ENCODE results near the gene NMNAT2. TPM values are rescaled to one million over a fixed set of nuclear protein-coding genes. Genes with fewer than 3 reads are reported as not detected.

NMNAT2 gene
- total and polyA plus RNA-seq, 3 donors from 2014 or later = 23.6 to 52.0 (median 45.7) TPM

GRCh38 chr1:183366116-183366515, 52.1 kb downstream of the NMNAT2 start:
- no peaks in the 10 kb centered on the region for H3K9me3 ChIP-seq
- H3K4me3 ChIP-seq = no peak overlapping the region
- no peak for TF ChIP-seq CTCF (IDR thresholded peaks at IDR 0.05)
- TF ChIP-seq POLR2A (IDR thresholded peaks at IDR 0.05) = no peak
- no peaks in the 10 kb centered on the region for H3K36me3 ChIP-seq (ENCODE audit: low read depth, missing control alignments)
- WGBS, 2 donors = 73 to 82% methylated on average over 1 of the region's 1 CpG
- intact Hi-C loops (cut with DNase I; ENCODE audit: low total_unique reads) = no loop called here
- H3K4me1 ChIP-seq = no peaks in the 10 kb centered on the region
- no peaks in the 10 kb centered on the region for H3K27me3 ChIP-seq
- no peak overlapping the region for H3K27ac ChIP-seq
- DNase-seq = no peak

- 41 to 54% methylated on average over 2 of the region's 2 CpGs for WGBS, 2 donors
- DNase-seq = no peak
- intact Hi-C loops (cut with DNase I; ENCODE audit: low total_unique reads) = no loop called here
These were observed 52.5 kb downstream of the NMNAT2 start for GRCh38 chr1:183365676-183366075.

GRCh38 chr1:183365093-183365492, 53.1 kb downstream of the NMNAT2 start:
- no peaks in the 10 kb centered on the region for H3K27me3 ChIP-seq
- TF ChIP-seq POLR2A (IDR thresholded peaks at IDR 0.05) (no peak), CTCF (IDR thresholded peaks at IDR 0.05) (no peak)
- WGBS, 2 donors = 84 to 91% methylated on average over 4 of the region's 4 CpGs

More at GRCh38 chr1:183365676-183366075, 52.5 kb downstream of the NMNAT2 start:
- H3K36me3 ChIP-seq (ENCODE audit: low read depth, missing control alignments) = no peaks in the 10 kb centered on the region
- TF ChIP-seq POLR2A (IDR thresholded peaks at IDR 0.05) (no peak), CTCF (IDR thresholded peaks at IDR 0.05) (no peak)
- H3K4me3 ChIP-seq = no peak overlapping the region
- no peaks in the 10 kb centered on the region for H3K27me3 ChIP-seq
- no peaks in the 10 kb centered on the region for H3K9me3 ChIP-seq
- no peaks in the 10 kb centered on the region for H3K4me1 ChIP-seq
- no peak overlapping the region for H3K27ac ChIP-seq

GRCh38 chr1:183363972-183364371, 54.2 kb downstream of the NMNAT2 start:
- intact Hi-C loops (cut with DNase I; ENCODE audit: low total_unique reads) = no loop called here
- Histone ChIP-seq H3K4me1 (no peaks in the 10 kb centered on the region), H3K9me3 (no peaks in the 10 kb centered on the region), H3K27me3 (no peaks in the 10 kb centered on the region), H3K4me3 (no peak overlapping the region), H3K36me3 (ENCODE audit: low read depth, missing control alignments) (no peaks in the 10 kb centered on the region), H3K27ac (no peak overlapping the region)
- no peak for TF ChIP-seq POLR2A (IDR thresholded peaks at IDR 0.05)
- no peak for TF ChIP-seq CTCF (IDR thresholded peaks at IDR 0.05)
- DNase-seq = no peak
- WGBS, 2 donors = 88 to 92% methylated on average over 3 of the region's 3 CpGs

More at GRCh38 chr1:183365093-183365492, 53.1 kb downstream of the NMNAT2 start:
- no peak for DNase-seq
- Histone ChIP-seq H3K4me3 (no peak overlapping the region), H3K4me1 (no peaks in the 10 kb centered on the region), H3K27ac (no peak overlapping the region), H3K36me3 (ENCODE audit: low read depth, missing control alignments) (no peaks in the 10 kb centered on the region), H3K9me3 (no peaks in the 10 kb centered on the region)
- intact Hi-C loops (cut with DNase I; ENCODE audit: low total_unique reads) = no loop called here

GRCh38 chr1:183361081-183361480, 57.1 kb downstream of the NMNAT2 start:
- Histone ChIP-seq H3K27me3 (no peaks in the 10 kb centered on the region), H3K4me3 (no peak overlapping the region), H3K4me1 (no peaks in the 10 kb centered on the region), H3K36me3 (ENCODE audit: low read depth, missing control alignments) (no peaks in the 10 kb centered on the region), H3K27ac (no peak overlapping the region), H3K9me3 (no peaks in the 10 kb centered on the region)
- intact Hi-C loops (cut with DNase I; ENCODE audit: low total_unique reads) = no loop called here
- TF ChIP-seq CTCF (IDR thresholded peaks at IDR 0.05) (no peak), POLR2A (IDR thresholded peaks at IDR 0.05) (no peak)
- 69 to 81% methylated on average over 4 of the region's 4 CpGs for WGBS, 2 donors
- DNase-seq = no peak

Data from testis (tissue), 3 donors.